LNCAP (cell line): ENCODE results near the gene ATP10B.

ENCODE experiments used
- TF ChIP-seq, protein P1 (sequence below): fragments of 450-650 bp; IDR thresholded peaks from 2 replicates; pipeline ENCODE4 v1.5.1; 2017; ENCODE audit warnings: mild to moderate bottlenecking

ATP10B gene

GRCh38 chr5:160787240-160787639, 64.8 kb downstream of the ATP10B start:
- TF ChIP-seq, protein P1, sequence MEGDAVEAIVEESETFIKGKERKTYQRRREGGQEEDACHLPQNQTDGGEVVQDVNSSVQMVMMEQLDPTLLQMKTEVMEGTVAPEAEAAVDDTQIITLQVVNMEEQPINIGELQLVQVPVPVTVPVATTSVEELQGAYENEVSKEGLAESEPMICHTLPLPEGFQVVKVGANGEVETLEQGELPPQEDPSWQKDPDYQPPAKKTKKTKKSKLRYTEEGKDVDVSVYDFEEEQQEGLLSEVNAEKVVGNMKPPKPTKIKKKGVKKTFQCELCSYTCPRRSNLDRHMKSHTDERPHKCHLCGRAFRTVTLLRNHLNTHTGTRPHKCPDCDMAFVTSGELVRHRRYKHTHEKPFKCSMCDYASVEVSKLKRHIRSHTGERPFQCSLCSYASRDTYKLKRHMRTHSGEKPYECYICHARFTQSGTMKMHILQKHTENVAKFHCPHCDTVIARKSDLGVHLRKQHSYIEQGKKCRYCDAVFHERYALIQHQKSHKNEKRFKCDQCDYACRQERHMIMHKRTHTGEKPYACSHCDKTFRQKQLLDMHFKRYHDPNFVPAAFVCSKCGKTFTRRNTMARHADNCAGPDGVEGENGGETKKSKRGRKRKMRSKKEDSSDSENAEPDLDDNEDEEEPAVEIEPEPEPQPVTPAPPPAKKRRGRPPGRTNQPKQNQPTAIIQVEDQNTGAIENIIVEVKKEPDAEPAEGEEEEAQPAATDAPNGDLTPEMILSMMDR, result peak; percentile 79

DNA sequence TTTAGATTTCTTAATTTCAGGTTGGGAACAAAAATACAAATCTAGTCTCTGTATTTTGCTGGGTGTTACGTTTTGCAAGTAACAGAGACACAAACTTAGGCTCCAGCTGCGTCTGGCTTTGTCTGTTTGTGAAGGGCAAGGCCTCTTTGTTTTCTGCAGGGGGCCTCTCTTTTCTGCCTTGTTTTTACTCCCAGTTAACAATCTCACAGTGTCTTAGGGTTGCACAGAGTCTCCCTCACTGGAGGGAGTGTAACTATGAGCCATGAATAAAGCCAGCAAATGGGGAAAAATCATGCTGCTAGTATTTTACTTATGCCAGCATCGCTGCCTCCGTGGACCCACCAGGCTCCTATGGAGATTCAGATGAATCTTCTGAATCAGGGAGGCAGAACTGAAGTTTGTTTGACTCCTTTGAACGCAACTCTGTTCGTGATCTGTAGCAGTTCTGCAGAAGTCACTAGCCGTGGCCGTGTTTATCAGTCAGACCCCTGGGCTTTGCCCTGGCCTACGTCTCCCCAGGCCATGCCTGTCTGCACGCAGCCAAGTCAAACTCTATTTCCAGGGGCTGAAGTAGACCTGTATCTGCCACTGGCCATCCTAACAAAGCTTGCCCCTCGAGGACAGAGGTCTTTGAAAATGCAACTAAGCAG, 77.2 kb downstream of the ATP10B start:
- TF ChIP-seq, protein P1, result no peak

GRCh38 chr5:160773646-160774410, 78.2 kb downstream of the ATP10B start:
- TF ChIP-seq, protein P1, result no peak

- TF ChIP-seq, protein P1, result no peak
These were observed 79.2 kb downstream of the ATP10B start for GRCh38 chr5:160772854-160773253.

- TF ChIP-seq, protein P1, result no peak
These were observed 81.3 kb downstream of the ATP10B start for GRCh38 chr5:160770718-160771117.

- TF ChIP-seq, protein P1, result no peak
These were observed 82.7 kb downstream of the ATP10B start for GRCh38 chr5:160769301-160769700.

GRCh38 chr5:160767062-160767461, 84.9 kb downstream of the ATP10B start:
- TF ChIP-seq, protein P1, result no peak
